Activated CD4-positive, alpha-beta T cell treated with anti-CD3 and anti-CD28 coated beads for 48 hours (primary cell): Measurements from ENCODE around the gene KLHL29.

Experiments used
- DNase-seq: peaks from one replicate; pipeline ENCODE4 v3.0.0-alpha.2; 2020

Gene KLHL29

DNA sequence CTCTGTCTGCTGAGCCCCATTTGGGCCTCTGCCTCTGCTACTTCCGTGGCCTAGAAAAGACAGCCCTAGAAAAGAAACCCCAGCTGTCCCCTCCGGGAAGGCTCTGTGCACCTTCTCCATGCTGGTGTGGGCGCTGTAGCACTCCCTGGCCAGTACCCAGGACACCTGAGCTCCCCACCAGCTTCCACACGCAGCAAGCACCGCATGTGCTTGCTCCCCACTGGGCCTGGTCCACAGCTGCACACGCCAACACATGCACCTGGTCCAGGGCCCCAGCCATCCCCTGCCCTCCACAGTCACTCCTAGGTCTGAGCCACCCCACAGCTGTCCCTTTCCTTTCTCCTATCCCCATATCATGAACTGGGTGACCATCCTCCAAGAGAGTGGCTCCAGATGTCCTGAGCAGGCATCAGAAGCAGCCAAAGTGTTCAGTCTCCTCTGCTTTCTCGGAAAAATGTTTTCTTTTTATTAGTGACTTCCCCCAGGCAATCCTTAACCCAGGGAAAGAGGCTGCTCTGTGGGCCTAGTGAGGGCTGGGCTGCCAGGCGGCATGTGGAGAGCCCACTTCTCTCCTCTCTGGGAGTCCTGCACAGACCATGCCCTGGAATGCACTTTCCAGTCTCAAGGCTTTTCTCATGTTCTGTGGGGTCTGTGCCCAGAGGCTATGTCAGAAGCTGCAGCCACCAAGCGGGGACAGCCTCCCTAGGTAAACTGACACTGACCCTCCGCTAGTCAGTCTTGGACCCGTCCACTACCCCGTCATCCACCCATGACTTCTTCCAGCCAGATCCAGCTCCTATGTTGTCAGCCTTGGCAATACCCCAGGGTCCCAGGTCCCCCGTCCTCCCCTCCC, 133.7 kb downstream of the KLHL29 start:
- no peak for DNase-seq

DNA sequence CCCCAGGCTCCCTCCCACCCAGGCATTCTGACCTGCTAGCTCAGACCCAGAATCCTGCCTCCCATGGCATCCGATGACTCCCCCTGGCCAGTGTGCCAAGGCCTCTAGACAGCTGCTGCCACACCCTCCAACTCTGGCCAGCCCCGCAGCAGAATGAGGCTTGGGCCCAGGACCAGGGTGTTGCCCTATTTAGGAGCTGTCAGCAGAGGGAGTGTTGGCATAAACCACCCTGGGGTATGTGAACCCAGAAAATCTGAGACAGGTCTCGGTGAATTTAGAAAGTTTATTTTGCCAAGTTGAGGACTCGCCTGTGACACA, 134.3 kb downstream of the KLHL29 start:
- DNase-seq = no peak

DNA sequence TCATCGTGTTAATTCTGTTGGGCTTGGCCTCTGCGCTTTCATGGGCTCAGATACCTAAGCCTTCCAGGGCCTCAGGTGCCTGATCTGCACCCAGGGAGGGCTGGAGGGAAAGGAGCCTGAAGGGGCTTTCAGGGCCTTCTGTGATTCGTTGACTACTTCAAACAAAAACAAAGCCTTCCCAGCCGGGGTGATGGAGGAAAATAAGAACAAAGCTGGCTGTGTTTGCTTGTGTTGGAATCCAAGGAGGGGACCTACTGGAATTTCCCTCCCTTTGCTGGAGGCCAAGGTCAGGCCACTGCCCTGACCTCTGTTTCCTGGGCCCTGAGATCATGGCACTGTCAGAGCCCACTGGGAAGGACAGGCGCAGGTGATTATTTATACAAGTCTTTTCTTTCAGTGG, 135.3 kb downstream of the KLHL29 start:
- DNase-seq = no peak

GRCh38 chr2:23521060-23521459, 136.1 kb downstream of the KLHL29 start:
- no peak for DNase-seq

DNA sequence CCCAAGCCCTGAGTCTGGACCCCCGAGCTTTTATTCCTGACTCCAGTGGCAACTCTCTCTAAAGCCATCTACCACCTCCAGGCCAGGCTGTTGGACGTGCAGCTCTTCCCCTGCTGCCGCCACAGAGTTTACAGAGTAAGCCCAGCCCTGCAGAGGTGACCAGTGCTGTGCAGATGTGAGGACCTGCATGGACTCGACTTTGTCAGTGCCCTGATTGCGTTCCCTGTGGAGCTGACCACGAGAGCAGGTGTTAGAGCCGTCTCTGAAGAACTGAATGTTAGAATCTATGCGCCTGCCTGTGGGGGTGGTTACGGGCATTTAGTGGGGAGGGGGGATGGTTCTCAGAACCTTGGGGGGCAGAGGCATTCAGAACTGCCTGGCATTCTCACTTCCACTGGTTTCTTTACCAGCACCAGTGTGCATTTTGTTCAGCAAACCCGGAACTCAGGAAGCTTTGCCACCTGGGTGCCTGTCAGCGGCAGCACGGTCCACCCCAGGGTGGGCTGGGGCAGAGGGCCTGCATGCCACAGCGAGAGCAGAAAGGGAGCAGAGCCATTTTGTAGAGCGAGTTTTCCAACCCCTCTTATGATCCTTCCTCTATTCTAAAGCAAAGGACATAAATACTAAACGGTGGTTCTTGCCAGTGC, 137.9 kb downstream of the KLHL29 start:
- DNase-seq = no peak

DNA sequence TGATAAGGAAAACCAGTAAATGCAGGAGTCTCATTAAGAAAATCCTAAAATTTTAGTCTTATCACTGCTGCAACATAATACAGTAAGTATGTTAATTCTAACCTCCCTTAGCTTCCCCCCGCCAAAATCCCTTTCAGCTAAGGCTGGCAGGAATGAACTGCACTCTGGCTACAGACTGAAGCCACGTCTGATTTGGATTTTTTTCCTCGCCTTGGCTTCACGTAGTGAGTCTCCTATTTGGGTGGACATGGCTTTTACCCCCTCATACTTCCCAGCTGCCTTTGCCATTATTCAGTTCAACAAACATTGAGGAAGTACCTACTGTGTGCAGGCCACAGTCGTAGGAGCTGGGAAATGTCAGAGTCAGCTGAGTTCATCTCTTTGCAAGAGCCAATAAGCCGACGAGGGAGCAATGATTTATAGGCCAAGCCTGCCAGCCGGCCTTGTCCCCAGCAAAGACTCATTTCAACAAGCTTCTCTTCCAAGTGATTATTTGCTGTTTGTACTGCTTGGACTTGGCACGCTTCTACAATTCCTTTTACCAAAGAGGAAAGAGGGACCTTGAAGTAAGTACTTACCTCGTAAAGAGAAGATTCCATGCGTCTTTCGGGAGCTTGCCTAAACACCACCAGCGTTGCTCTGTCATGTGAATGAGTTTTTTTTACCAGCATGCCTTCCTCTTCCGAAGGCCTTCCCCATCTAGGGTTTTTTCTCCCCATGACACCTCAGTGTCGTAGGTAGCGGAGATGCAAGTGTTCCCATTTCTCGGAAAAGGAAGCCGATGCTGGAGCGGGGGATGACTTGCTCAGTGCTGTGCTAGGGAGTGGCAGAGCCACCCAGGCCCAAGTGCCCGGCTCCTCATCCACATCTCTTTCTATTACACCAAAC, 138.6 kb downstream of the KLHL29 start:
- DNase-seq = no peak

GRCh38 chr2:23524261-23524706, 139.3 kb downstream of the KLHL29 start:
- no peak for DNase-seq

GRCh38 chr2:23525137-23525765, 140.3 kb downstream of the KLHL29 start:
- no peak for DNase-seq

- peak; percentile 29 for DNase-seq
Observed at GRCh38 chr2:23526114-23526513, 141.1 kb downstream of the KLHL29 start.

- no peak for DNase-seq
Observed at GRCh38 chr2:23526835-23527790, 142.1 kb downstream of the KLHL29 start.

GRCh38 chr2:23528171-23528570, 143.2 kb downstream of the KLHL29 start:
- no peak for DNase-seq

DNA sequence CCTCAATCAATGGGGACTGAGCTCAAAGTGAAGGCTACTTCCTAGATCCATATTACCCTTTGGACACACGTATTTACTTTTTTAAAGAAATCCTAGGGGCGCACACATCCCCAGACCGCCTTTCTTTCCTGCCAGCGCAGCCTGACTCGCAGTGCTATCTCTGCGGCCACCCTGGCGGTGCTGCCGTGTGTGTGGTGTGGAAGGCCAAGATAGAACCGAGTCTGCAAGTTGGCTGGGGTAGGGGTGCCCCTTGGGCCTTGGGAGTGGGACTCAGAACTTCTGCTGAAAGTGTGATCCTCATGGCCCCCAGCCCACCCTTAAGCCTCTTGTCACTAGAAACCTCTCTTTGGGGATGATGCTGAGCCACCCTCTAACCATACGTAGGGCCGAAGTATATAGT, 143.7 kb downstream of the KLHL29 start:
- DNase-seq = no peak

DNA sequence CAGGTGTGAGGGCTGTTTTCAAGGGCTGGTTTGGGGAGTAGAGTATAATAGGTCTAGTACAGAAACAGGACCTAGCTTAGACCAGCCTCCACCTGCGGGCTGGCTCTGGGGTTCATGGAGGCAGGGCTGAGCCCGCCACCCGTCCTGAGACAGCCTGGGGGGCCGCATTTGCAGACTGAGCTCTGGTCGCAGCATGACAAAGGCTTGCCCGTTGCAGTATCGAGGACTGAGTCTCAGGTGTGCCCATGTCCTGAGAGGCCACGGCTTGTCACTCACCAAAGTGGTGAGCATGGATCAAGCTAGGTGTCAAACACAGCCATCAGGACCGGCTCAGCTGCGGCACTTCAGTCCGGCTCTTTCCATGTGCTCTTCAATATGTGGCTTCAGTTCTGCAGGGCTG, 144.7 kb downstream of the KLHL29 start:
- DNase-seq = no peak

DNA sequence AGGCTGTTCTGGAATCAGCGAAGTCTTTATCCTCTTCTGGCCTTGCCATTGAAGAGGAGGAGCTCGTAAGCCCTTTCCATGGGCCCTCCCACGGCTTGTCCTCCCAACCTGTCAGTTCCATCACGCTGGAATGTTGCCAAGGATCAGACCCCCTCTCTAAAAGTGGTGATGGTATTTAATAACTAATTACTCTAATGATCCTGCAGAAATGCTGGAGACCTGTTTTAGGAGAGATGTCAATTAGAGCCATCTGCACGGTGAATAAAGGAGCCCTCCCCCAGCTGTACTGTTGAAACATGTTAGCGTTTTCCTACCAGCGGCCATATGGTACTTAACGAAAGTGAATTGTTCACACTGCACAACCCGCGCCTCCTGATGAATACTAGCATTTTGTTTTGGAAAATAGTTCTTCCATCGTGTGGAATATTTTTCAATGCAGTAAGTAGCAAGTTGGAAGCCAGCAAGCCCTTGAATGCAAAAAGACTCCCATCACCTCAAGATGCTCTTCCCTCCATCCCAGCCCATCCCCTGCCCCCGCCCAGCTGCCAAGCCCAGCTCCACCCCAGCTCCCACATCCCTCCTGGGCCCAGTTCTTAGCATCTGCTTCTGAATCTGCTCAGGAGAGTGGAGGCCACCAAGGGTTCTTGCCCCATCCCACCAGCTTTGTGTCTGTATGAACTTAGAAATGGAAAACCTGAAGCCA, 145.4 kb downstream of the KLHL29 start:
- no peak for DNase-seq

- no peak for DNase-seq
Observed at GRCh38 chr2:23530909-23531276, 145.9 kb downstream of the KLHL29 start.

- DNase-seq = no peak
Observed at GRCh38 chr2:23531280-23531679, 146.3 kb downstream of the KLHL29 start.

DNA sequence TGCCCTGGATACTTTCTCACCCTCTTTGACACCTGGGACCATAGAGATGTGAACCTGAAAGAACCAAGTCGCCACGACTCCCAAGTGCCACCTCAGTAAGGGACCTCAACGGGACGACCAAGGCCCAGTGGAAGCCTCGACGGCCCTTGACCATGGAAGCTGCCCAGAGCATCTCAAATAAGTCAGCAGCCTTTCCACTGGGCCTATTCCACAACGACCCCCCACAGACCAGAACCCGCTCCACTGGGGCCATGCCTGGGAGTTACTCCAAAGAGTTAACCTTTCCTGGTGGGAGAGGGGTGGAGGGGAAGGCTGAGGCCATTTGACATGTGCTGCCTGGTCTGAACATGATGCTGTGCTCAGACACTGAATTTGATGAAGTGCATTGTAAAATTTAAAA, 146.9 kb downstream of the KLHL29 start:
- DNase-seq = no peak

DNA sequence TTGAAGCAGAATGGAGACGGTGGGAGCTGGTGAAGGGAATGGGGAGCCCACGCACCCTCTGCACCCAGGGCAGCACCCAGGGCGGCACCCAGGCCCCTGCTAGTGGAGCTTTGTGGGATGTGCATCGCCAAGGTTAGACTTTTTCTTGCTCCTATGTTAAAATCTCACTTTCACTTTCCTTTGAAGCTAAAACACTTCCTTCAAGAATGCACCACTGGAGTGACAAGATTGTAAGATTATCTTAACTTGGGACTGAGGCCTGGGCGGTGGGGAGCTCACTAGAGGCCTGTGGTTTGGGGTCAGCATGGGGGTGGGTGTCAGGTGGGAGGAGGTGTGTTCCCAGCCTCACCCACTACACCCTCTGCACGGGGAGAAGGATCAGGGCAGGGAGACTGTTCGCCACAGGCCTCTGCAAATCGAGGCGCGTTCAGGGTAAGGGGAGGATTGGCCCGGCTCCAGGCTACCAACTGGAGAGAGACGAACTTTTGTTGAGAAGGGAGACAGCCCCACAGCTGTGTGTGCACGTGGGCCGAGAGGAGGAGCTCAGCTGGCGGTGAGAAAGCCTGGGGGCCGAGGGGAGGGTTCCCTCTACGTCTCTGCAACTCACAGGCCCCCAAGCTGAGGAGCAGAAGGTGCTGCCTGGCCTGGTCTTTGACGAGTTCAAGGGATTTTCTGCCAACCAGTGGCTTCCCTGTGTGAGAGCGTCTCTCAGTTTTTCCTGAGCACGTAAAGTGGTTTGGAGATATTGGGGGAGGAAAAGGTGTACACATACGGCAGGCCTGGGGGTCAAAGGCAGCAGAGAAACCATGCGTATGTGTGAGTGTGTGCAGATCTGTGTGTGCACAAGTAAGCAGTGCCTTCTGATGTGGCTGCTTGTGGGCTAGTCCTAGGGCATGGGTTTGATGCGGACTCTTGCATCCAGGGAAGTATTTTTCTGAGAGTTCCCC, 147.7 kb downstream of the KLHL29 start:
- DNase-seq = peak; percentile 61

DNA sequence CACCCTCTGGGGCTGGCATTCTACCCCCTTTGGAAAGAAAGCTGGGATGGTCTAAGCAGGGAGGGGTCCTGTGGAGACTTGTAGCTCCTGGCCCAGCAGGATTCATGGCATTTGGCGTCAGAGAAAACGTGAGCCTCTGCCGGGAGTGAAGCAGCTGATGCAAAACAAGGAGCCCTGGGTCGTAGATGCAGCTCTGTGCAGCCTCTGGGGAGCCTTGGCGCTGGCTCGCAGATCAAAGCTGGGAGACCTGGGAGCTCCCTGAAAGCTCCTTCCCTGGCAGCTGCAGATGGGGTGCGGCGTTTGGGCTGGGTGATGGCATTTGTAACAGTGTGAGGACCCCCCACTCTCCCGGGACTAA, 148.3 kb downstream of the KLHL29 start:
- no peak for DNase-seq

DNA sequence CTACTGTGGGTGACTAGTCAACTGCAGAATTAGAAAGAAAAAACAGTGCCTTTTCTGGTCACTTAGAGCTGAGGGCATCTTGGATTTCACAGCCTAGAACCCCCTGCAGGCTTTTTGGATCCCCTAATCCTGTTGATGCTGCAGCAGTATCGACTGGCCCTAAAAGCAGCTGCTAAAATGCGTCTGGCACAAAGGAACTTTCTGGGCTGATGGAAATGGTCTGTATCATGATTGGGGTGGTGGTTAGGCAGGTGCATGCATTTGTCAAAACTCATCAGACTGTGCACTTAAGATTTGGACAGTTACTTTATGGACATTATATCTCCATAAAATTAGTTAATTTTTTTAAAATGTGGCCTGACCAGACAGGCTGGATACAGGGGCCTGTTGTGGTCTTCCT, 149.8 kb downstream of the KLHL29 start:
- no peak for DNase-seq
